ENCODE data around the gene A4GNT.

A4GNT gene

GRCh38 chr3:138078901-138079344 lies 53.3 kb downstream of the A4GNT start:
- no peak for DNase-seq (ENCODE audit: low spot score)

GRCh38 chr3:138078096-138078495 lies 54.1 kb downstream of the A4GNT start:
- DNase-seq (ENCODE audit: low spot score): no peak

All from ecto neural progenitor cell (in vitro differentiated cells).